Smooth muscle cell of the brain vasculature (primary cell): Measurements from ENCODE around the gene CD63.
A peak's percentile ranks its signal among the peaks of the same experiment; 100 is the strongest.
"Not testable (repeated sequence)": the region's sequence is repeated elsewhere in the genome, so short reads cannot be mapped to it uniquely, and the experiment has no call there.

Source experiments
- DNase-seq: peaks from one replicate; pipeline ENCODE4 v3.0.0-alpha.2; 2012; ENCODE audit warnings: low read depth, low spot score

CD63 gene

GRCh38 chr12:55728939-55729818 lies at the start of gene CD63:
CD63 (minus strand) TSS chr12:55729009; CDS start chr12:55728341, 668 bp downstream.
- DNase-seq, result peak; percentile 92

GRCh38 chr12:55777856-55778255 lies 49.0 kb upstream of the CD63 start:
- DNase-seq, result no peak

GRCh38 chr12:55771736-55772135 lies 42.9 kb upstream of the CD63 start:
- DNase-seq, result no peak

- DNase-seq, result no peak
Observed at GRCh38 chr12:55767156-55767555, 38.3 kb upstream of the CD63 start.

- DNase-seq, result no peak
Observed at GRCh38 chr12:55765736-55766290, 37.0 kb upstream of the CD63 start.

GRCh38 chr12:55762646-55763045 lies 33.8 kb upstream of the CD63 start:
- DNase-seq, result no peak

- no peak for DNase-seq
Observed at GRCh38 chr12:55760663-55761062, 31.9 kb upstream of the CD63 start.

GRCh38 chr12:55758575-55758974 lies 29.8 kb upstream of the CD63 start:
- DNase-seq, result not testable (repeated sequence)

- no peak for DNase-seq
Observed at GRCh38 chr12:55757701-55758100, 28.9 kb upstream of the CD63 start.

GRCh38 chr12:55755246-55755645 lies 26.4 kb upstream of the CD63 start:
- DNase-seq, result no peak

- no peak for DNase-seq
Observed at GRCh38 chr12:55748230-55748993, 19.6 kb upstream of the CD63 start.

- no peak for DNase-seq
Observed at GRCh38 chr12:55746913-55747231, 18.1 kb upstream of the CD63 start.

- DNase-seq, result no peak
Observed at GRCh38 chr12:55746174-55746912, 17.5 kb upstream of the CD63 start.

GRCh38 chr12:55745361-55746173 lies 16.8 kb upstream of the CD63 start:
- DNase-seq, result no peak

GRCh38 chr12:55744340-55745030 lies 15.7 kb upstream of the CD63 start:
- DNase-seq, result no peak

GRCh38 chr12:55743406-55744339 lies 14.9 kb upstream of the CD63 start:
- DNase-seq, result no peak

GRCh38 chr12:55742719-55743405 lies 14.1 kb upstream of the CD63 start, which contains the start of gene GDF11:
GDF11 (plus strand) TSS chr12:55743122; CDS start chr12:55743317, 195 bp downstream.
- DNase-seq, result no peak

- no peak for DNase-seq
Observed at GRCh38 chr12:55741931-55742680, 13.3 kb upstream of the CD63 start.
